CD14-positive monocyte (primary cell): Measurements from ENCODE around the gene MRPS24. TPM values are rescaled to one million over a fixed set of nuclear protein-coding genes. Genes with fewer than 3 reads are reported as not detected.

Source experiments
- DNase-seq, 3 donors: peaks; one replicate each; pipeline ENCODE4 v3.0.0-alpha.2; 2011 to 2022
- H2AFZ ChIP-seq: 2 replicates; pipeline ENCODE4 v1.6.0; 2012; ENCODE audit warnings: mild to moderate bottlenecking, low read depth, low read length, inconsistent platforms; ENCODE audit not compliant: insufficient read depth, poor library complexity, severe bottlenecking
- H3K27ac ChIP-seq, 2 donors: 1 replicate in 1 of 2; 2 replicates in 1 of 2; pipeline ENCODE4 v1.5.1; 2012 to 2013; ENCODE audit warnings: low read length in 2 of 2, control low read depth in 1 of 2, inconsistent platforms in 1 of 2, low read depth in 1 of 2, mild to moderate bottlenecking in 1 of 2
- H3K27me3 ChIP-seq, 2 donors: one replicate each; pipeline versions ENCODE4 v1.6.0 to v1.6.1; 2011 to 2013; ENCODE audit warnings: low read length in 2 of 2; ENCODE audit not compliant: control insufficient read depth in 2 of 2, insufficient read depth in 2 of 2
- H3K36me3 ChIP-seq, 2 donors: replicated peaks in 1 of 2; 1 replicate in 1 of 2; 2 replicates in 1 of 2; pipeline versions ENCODE4 v1.5.1 to v1.6.1; 2012 to 2013; ENCODE audit warnings: low read length in 2 of 2, control low read depth in 1 of 2, inconsistent platforms in 1 of 2, mild to moderate bottlenecking in 1 of 2; ENCODE audit not compliant: insufficient read depth in 2 of 2, control insufficient read depth in 1 of 2
- H3K4me1 ChIP-seq, 2 donors: 1 replicate in 1 of 2; 2 replicates in 1 of 2; pipeline versions ENCODE4 v1.5.1 to v1.6.1; 2012 to 2013; ENCODE audit warnings: low read length in 2 of 2, control low read depth in 1 of 2, inconsistent platforms in 1 of 2, mild to moderate bottlenecking in 1 of 2, moderate library complexity in 1 of 2; ENCODE audit not compliant: insufficient read depth in 2 of 2, control insufficient read depth in 1 of 2
- H3K4me2 ChIP-seq: replicated peaks from 2 replicates; pipeline ENCODE3; 2012; ENCODE audit warnings: low read length, moderate library complexity, mild to moderate bottlenecking; ENCODE audit not compliant: poor library complexity, severe bottlenecking; ENCODE audit errors: extremely low read depth
- H3K4me3 ChIP-seq, 3 experiments: fragments of 200-600 bp in 1 of 3; sonication (generic) in 1 of 3; replicated peaks in 1 of 3; 1 replicate in 2 of 3; 2 replicates in 1 of 3; pipeline ENCODE4 v1.5.1; 2011 to 2013; ENCODE audit warnings: low read length in 3 of 3, mild to moderate bottlenecking in 3 of 3, control low read depth in 2 of 3, low read depth in 2 of 3, inconsistent platforms in 1 of 3, moderate library complexity in 1 of 3
- H3K79me2 ChIP-seq: 2 replicates; pipeline ENCODE4 v1.6.0; 2012; ENCODE audit warnings: mild to moderate bottlenecking, control low read depth, inconsistent platforms, low read length, moderate library complexity; ENCODE audit not compliant: insufficient read depth
- H3K9ac ChIP-seq: 2 replicates; pipeline ENCODE4 v1.6.0; 2017; ENCODE audit warnings: low read length, mild to moderate bottlenecking; ENCODE audit not compliant: insufficient read depth, poor library complexity, severe bottlenecking
- H3K9me3 ChIP-seq, 2 donors: replicated peaks in 1 of 2; 1 replicate in 1 of 2; 2 replicates in 1 of 2; pipeline versions ENCODE4 v1.5.1 to v1.6.1; 2012 to 2013; ENCODE audit warnings: low read length in 2 of 2, control low read depth in 1 of 2; ENCODE audit not compliant: control insufficient read depth in 1 of 2, insufficient read depth in 1 of 2
- H4K20me1 ChIP-seq: 2 replicates; pipeline ENCODE4 v1.6.0; 2012; ENCODE audit warnings: mild to moderate bottlenecking, low read length, control low read depth, moderate library complexity; ENCODE audit not compliant: insufficient read depth
- H3K27ac Mint-ChIP-seq, 7 donors: one replicate each; pipeline ENCODE4 v1.8.0; 2020; ENCODE audit warnings: mild to moderate bottlenecking in 7 of 7, mixed read lengths in 7 of 7, moderate library complexity in 6 of 7, inconsistent platforms in 2 of 7
- H3K27me3 Mint-ChIP-seq, 3 donors: one replicate each; pipeline ENCODE4 v1.8.0; 2021 to 2022; ENCODE audit warnings: low read depth in 3 of 3, mild to moderate bottlenecking in 3 of 3, mixed read lengths in 3 of 3, moderate library complexity in 3 of 3, inconsistent platforms in 1 of 3
- H3K36me3 Mint-ChIP-seq, 2 donors: one replicate each; pipeline ENCODE4 v1.8.0; 2020; ENCODE audit warnings: mixed read lengths in 2 of 2, inconsistent platforms in 1 of 2, mild to moderate bottlenecking in 1 of 2
- H3K4me1 Mint-ChIP-seq: one replicate; pipeline ENCODE4 v1.8.0; 2020; ENCODE audit warnings: mild to moderate bottlenecking, mixed read lengths
- H3K4me3 Mint-ChIP-seq, 2 donors: one replicate each; pipeline ENCODE4 v1.8.0; 2020; ENCODE audit warnings: mild to moderate bottlenecking in 2 of 2, mixed read lengths in 2 of 2, moderate library complexity in 1 of 2
- H3K9me3 Mint-ChIP-seq, 7 donors: one replicate each; pipeline ENCODE4 v1.8.0; 2020 to 2022; ENCODE audit warnings: mixed read lengths in 7 of 7, mild to moderate bottlenecking in 6 of 7, moderate library complexity in 6 of 7, inconsistent platforms in 2 of 7
- WGBS: methylation state at CpG from one replicate; pipeline ENCODE4 v1.1.5; 2013; ENCODE audit warnings: missing lambda C conversion rate; ENCODE audit not compliant: insufficient coverage; 5-methylcytosine and 5-hydroxymethylcytosine counted together
- intact Hi-C, 2 donors: fragments of 100-400 bp; cut with micrococcal nuclease; formaldehyde crosslinking; loops; one replicate each; pipeline versions ENCODE4 v1.15.0 to v1.15.1; 2023
- polyA plus RNA-seq, 3 donors: library from polyadenylated mRNA; depleted of rRNA in 1 of 3; unstranded in 2 of 3; stranded (reverse) in 1 of 3; fragments of 300-500 nt in 2 of 3; fragments of >200 nt in 1 of 3; fragmentation: Illumina TruSeq in 2 of 3; gene quantifications; 1 replicate in 2 of 3; 2 replicates in 1 of 3; pipeline ENCODE4 v1.2.3, GENCODE V29; 2012 to 2021
- TF ChIP-seq, protein P1 (sequence below): fragments of 200-600 bp; IDR thresholded peaks from one replicate; pipeline ENCODE4 v1.8.0; 2022; ENCODE audit warnings: antibody characterized with exemption, mild to moderate bottlenecking

MRPS24 gene
- polyA plus RNA-seq, 3 donors, result 79.2 to 112 (median 112) TPM

DNA sequence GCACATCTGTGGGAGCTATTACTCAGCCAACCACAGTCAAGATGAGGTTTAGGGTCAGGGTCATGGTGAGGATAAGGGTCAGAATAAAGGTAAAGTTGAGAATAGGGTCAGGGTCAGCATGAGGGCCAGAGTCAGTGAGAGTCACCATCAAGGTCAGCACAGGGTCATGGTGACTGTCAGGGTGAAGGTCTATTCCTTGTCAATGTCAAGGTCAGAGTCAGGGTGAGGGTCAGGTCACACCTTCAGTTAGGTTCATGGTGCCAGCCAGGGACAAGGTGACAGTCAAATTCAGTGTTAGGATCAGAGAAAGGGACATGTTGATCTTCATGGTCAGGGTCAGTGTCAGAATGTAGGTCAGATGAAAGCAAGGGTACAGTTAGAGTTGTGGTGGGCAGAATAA, 14.1 kb downstream of the MRPS24 start:
- no peaks in the 10 kb centered on the region for H3K36me3 Mint-ChIP-seq
- no peaks in the 10 kb centered on the region for H3K36me3 ChIP-seq
- no peaks in the 10 kb centered on the region for H3K4me1 ChIP-seq
- no peaks in the 10 kb centered on the region for H4K20me1 ChIP-seq
- H3K4me2 ChIP-seq, result no peak overlapping the region
- intact Hi-C loops, result no loop called here
- no peak overlapping the region for H3K4me3 ChIP-seq
- no peak overlapping the region for H3K9ac ChIP-seq
- no peak overlapping the region for H3K27ac Mint-ChIP-seq
- peaks cover 0 to 21% (median 4%) of the 10 kb centered on the region in 7 donors for H3K9me3 Mint-ChIP-seq
- H3K27ac ChIP-seq, result no peak overlapping the region
- no peaks in the 10 kb centered on the region for H3K4me1 Mint-ChIP-seq
- H3K27me3 Mint-ChIP-seq, result peaks cover 4 to 16% (median 10%) of the 10 kb centered on the region in 3 donors
- H3K4me3 Mint-ChIP-seq, result no peak overlapping the region
- TF ChIP-seq, protein P1, sequence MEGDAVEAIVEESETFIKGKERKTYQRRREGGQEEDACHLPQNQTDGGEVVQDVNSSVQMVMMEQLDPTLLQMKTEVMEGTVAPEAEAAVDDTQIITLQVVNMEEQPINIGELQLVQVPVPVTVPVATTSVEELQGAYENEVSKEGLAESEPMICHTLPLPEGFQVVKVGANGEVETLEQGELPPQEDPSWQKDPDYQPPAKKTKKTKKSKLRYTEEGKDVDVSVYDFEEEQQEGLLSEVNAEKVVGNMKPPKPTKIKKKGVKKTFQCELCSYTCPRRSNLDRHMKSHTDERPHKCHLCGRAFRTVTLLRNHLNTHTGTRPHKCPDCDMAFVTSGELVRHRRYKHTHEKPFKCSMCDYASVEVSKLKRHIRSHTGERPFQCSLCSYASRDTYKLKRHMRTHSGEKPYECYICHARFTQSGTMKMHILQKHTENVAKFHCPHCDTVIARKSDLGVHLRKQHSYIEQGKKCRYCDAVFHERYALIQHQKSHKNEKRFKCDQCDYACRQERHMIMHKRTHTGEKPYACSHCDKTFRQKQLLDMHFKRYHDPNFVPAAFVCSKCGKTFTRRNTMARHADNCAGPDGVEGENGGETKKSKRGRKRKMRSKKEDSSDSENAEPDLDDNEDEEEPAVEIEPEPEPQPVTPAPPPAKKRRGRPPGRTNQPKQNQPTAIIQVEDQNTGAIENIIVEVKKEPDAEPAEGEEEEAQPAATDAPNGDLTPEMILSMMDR, result no peak
- H3K79me2 ChIP-seq, result no peaks in the 10 kb centered on the region
- H3K27me3 ChIP-seq, result no peaks in the 10 kb centered on the region
- no peak for DNase-seq
- no peaks in the 10 kb centered on the region for H3K9me3 ChIP-seq
- H2AFZ ChIP-seq, result no peak overlapping the region

DNA sequence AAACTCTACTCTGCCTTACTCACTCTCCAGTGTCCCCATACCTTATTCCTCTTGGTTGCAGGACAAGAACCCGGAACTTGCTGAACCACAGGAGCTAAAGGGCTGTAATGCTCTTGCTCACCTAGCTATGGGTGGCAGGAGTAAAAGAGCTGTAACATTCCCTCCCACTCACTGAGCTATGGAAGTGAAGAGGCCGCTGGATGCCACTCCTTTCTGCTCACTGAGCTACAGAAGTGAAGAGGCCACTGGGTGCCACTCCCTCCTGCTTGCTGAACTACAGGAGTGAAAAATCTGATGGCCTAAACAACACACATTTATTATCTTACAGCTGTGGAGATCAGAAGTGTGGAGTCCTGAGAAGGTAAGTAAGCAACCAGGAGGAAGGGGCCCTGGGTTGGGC, 17.5 kb downstream of the MRPS24 start:
- H3K4me3 Mint-ChIP-seq, result no peak overlapping the region
- DNase-seq, result no peak
- no peaks in the 10 kb centered on the region for H4K20me1 ChIP-seq
- H3K4me2 ChIP-seq, result no peak overlapping the region
- H3K27ac Mint-ChIP-seq, result no peak overlapping the region
- no peaks in the 10 kb centered on the region for H3K79me2 ChIP-seq
- H3K9ac ChIP-seq, result no peak overlapping the region
- H3K27ac ChIP-seq, result no peak overlapping the region
- TF ChIP-seq, protein P1, result no peak
- no peaks in the 10 kb centered on the region for H3K4me1 ChIP-seq
- peaks cover 17 to 26% (median 24%) of the 10 kb centered on the region in 3 donors for H3K27me3 Mint-ChIP-seq
- H3K9me3 Mint-ChIP-seq, result peaks cover 0 to 4% (median 0%) of the 10 kb centered on the region in 7 donors
- H3K27me3 ChIP-seq, result peaks cover 0 to 5% of the 10 kb centered on the region in 2 donors
- H3K36me3 Mint-ChIP-seq, result no peaks in the 10 kb centered on the region
- no peaks in the 10 kb centered on the region for H3K36me3 ChIP-seq
- no peak overlapping the region for H2AFZ ChIP-seq
- H3K4me3 ChIP-seq, result no peak overlapping the region
- intact Hi-C loops, result no loop called here
- no CpG with 5 or more reads among the region's 2 CpGs for WGBS
- no peaks in the 10 kb centered on the region for H3K9me3 ChIP-seq
- peaks cover 3% of the 10 kb centered on the region for H3K4me1 Mint-ChIP-seq
